GM18499 (cell line): Measurements from ENCODE around the gene KIF23.

Experiments used
- ATAC-seq: cut with Tn5 transposase; IDR thresholded peaks from one replicate; pipeline ENCODE4 v1.9.1; 2021; ENCODE audit warnings: moderate number of reproducible peaks; ENCODE audit not compliant: insufficient read depth, unreplicated experiment

Gene KIF23

DNA sequence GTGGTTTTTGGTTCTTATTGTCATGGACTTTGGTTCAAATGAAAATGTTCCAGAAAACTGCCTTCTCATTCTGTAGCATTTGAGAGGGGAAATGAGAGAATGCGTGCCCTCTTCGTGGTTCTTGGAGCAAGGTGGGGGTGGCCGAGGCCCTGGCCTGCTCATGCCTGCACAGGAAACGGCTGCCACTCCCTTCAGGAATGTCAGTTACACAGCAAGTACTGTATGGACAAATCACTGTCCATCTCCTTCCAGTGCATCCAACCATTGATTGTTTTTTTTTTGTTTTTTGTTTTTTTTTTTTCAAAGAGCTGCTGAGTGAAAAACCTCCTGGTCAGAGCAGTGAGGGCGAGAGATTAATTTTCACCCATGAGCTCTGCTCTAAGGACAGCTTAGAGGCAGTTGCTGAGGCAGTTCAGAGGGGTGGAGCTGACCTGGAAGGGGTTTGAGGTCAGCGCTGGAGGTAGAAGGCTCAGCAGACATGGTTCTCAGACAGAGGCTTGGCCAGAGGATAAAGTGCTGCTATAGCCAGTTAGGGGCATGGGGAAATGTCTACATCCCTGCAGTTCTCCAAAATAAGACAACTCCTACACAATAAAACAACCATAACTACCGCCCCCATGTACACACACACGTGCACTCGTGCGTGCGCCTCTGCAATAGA is 20.2 kb upstream of the KIF23 start:
- ATAC-seq = no peak

DNA sequence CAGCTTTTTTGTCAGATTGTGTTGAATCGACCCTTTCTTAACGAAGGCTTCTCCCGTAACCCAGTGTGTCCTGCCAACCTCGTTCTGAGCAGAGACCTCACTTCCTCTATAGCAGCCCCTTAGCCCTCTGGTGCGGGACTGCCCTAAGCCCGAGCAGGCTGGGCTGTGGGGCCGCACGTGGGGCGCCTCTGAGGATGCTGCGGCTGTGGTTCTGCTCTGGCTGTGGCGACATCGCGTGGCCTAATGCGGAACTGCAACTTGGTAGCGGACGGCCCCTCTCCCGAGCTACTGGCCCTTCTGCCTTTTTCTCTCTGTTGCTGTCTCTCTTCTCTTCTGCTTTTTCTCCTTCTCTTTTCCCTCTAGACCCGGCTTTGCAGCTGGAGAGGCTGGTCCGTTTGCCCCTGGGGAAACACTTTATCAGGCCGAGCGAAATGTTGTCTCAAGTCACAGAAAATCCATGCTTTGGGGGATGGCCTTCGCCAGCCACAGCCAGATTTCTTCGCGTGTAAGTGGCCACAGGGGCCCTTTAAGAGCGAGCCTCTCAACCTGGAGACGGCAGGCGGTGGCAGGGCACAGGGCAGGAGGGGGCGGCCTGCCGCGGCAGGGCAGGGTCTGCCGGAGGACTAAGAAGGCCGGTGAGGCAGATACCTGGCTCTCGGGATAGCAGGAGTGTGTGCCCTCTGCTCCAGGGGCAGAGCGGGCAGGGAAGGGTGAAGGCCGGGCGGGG is 19.4 kb upstream of the KIF23 start:
- no peak for ATAC-seq

DNA sequence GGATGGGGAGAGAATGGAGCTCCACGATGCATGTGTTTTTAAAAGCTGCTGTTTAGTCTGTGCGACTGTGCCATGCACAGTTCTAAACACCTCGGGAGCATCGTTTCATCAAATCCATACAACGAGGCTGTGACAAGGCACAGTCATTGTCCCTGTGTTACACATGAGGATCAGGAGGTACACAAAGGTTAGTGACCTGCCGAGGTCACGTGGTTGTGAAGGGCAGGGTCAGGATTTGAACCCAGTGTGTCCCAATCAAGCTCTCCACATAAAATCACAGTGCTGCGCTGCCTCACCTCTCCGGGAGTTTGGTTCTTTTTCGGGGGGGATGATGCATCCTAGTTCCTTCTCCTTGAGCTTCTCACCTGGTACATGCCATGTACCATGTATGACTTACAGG is 18.7 kb upstream of the KIF23 start:
- ATAC-seq = no peak

DNA sequence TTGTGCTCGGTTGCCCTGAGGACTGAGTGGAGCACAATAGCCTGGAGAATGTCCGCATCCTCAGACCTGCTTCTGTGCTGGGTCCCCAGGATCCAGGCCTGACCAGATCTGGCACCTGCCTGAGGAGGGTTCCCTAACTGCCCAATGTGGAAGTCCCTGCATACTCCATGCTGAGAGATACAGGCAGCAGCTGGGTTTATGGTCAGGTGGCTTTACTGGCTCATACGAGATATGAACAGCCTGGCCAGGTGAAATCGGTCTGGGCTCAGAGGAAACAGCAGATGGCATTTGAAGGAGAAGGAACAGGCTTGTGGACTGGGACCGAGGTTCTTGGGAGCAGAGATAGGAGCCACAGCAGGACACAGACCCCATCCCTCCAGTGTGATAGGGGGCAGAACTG is 18.2 kb upstream of the KIF23 start:
- no peak for ATAC-seq

DNA sequence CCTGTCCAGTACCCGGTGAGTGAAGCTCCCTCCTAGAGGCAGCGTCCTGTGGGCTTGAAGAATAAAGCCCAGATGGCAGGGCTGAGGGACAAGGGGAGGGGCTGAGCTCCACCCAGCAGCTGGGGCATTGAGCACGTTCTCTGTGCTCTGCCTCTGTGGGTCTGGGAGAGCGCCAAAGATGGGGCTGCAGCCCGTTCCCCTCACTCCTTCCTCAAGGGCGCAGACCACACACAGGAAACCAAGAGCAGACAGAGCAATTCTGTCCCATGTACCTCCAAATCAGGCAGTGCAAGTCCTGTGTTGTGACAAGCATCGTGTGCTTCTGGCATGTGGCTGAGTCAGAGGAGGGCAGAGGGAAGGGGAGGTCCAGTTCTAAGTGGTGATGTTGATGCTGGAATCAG is 15.7 kb upstream of the KIF23 start:
- no peak for ATAC-seq

DNA sequence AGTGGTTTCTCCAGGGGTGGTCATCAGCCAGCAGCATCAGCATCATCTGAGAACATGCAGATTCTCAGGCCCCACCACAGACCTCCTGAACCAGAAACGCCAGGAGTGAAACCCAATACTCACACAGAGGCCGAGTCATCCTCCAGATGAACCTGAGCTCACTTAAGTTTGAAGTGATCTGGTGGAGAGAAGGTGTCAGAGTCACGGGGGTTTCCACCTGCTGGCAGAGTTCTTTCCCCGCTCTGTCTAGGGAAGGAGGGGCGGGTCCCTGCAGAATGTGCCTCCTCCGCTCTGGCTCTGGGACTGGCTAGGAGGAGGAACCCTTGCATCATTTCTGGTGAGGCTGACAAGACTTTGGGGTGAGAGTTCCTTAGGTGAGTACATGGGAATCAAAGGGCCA is 13.3 kb upstream of the KIF23 start:
- ATAC-seq = no peak

DNA sequence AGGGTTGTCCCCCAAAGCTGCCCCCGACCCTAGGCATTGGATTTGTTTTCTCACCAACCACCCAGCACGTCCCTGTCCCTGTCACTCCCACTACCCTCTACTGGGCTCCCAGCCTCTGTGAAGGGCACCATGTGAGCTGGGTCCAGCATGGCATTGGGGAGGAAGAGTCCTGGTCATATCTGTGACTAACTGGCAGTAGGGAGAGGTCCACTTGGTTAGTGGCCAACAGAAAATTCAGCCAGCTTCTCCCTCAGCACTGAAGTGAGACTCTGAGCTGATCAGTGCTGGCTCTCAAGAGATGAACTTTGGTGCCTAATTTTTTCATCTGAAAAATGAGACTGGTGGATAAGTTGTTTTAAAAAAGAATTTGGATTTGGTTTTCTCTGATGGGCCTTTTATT is 11.3 kb upstream of the KIF23 start:
- ATAC-seq = no peak

DNA sequence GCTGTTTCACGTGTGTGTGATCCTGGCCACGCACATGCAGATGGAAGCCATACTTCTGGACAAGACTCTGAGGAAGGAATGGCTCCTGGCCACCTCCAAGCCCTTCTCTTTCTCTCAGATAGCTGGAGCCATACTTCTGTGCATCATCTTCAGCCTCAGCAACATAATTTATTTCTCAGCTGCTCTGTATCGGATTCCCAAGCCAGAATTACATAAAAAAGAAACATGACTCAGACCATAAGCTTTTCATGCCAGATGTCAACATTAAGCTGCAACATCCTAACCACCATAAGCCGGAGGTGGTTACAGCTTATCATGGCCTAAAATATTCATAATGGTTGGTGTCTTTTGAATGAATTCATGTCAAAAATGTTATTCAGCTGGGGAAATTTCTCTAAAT is 10.6 kb upstream of the KIF23 start:
- no peak for ATAC-seq

DNA sequence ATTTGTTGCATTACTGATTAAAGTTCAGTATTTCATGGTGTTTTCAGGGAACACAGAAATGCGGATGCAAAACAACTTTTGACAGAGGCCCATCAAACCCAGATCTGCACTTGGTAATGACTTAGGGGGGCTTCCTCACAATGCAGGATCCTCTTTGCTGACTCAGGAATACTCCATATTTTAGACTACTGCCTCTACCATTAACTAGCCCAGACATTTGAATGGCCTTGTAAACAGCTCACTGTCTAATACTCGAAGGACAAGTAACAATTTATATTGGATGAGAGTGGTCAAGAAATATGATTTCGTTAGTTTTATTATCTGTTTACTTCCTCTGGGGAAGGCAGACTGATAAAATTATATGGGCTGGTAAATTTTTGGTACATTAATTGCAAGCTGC is 9.0 kb upstream of the KIF23 start:
- ATAC-seq = no peak

DNA sequence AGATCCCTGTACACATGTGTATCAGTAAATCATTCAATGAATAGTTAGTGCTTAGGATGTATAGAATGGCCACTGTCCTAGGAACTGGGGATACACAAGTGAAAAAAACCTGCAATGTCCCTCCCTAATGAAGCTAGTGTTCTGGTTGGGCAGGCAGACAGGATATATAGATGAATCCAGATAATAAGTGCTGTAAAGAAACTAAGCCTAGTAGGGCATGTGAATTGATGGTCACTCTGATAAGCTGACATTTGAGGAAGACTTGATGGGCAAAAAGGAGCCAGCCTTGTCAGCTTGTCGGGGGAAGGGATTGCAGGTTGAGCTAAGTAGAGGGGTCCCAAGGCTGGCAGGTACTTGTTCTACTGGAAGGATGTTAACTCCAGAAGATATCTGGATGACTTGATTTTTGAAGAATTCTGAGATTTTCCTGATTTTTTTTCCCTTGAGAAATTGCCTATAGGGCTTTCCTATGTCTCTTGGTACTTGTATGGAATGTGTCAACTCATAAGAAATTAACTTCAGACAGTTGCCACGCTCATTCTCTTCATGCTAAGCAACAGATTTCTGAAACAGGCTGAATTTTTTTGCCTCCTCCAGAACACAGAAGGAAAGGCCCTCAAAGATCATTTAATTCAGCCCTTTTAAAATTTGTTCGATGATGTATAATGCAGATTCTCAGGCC is 6.3 kb upstream of the KIF23 start:
- no peak for ATAC-seq

DNA sequence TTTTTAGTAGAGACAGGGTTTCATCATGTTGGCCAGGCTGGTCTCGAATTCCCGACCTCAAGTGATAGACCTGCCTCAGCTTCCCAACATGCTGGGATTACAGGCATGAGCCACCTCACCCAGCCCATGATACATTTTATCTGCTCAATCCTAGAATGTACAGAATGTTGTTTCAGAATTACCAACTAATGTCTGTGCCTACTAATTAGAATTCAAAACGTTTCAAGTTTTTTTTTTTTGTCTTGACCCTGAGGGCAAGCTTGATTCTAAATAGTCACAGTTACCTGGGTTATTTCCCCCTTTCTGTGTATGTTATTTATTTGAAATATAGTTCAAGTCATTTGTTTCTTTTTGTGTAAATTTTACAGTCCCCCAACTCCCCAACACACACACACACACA is 5.3 kb upstream of the KIF23 start:
- no peak for ATAC-seq

DNA sequence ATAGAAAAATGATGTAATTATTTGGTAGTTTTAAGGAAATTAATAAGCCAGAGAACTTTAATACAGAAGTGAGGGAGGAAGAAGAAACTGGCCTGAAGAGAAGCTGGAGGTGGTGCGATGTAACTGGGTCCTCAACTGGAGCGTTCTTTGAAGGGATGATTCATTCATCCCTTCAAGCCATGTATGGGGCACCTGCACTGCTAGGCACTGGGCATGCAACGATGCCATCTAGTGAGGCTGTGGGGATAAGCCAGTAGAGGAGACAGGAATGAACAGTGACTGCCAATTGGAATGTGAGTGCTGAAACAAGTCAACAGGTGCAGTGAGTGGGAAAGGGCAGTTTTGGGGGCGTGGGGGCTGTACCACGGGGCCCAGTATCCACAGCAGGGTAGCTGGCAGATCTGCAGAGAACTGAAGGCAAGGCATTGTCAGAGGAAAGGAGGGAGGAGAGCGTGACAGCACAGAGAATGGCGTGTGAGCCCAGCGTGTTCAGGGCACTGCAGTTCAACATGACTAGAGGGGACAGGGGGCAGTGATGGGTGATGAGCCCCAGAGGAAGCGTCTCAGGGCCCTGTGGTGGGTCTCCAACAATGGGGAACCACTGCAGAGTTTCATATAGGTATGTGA is 3.8 kb upstream of the KIF23 start:
- no peak for ATAC-seq

DNA sequence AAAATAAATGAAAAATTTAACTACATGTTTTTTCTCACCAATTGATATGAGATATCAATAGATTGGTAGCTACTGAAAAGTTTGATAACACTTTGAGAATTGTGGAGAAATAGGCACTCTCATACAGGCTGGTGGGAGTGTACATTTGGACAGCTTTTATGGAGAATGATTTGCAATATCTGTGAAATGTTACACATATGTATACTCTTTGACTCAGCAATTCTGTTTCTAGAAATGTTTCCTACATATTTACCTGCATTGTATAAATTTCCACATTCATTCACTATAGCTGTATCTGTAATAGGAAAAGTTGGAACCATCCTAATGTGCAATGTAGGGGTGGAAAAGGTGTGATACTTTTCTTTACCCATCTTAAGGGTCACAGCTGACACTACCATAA is 1.9 kb upstream of the KIF23 start:
- no peak for ATAC-seq

DNA sequence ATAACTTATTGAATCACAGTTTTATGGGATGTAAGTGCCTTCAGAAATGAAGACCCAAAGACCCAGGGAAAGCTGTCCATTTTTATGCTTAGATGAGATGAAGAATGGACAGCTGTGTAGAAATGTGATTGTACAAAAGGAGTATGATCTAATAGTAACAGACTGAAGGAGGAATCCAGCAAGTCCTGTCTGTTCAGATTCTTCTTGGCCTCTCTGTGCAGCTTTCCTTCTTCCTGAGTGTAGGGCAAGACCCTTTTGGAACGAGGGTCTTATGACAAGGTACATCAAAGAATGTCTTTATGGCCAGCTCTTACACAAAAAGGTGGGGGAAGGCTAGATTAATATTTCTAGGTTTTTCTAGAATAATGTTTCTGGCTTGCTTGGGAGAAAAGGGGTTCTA is 1.4 kb upstream of the KIF23 start:
- no peak for ATAC-seq

DNA sequence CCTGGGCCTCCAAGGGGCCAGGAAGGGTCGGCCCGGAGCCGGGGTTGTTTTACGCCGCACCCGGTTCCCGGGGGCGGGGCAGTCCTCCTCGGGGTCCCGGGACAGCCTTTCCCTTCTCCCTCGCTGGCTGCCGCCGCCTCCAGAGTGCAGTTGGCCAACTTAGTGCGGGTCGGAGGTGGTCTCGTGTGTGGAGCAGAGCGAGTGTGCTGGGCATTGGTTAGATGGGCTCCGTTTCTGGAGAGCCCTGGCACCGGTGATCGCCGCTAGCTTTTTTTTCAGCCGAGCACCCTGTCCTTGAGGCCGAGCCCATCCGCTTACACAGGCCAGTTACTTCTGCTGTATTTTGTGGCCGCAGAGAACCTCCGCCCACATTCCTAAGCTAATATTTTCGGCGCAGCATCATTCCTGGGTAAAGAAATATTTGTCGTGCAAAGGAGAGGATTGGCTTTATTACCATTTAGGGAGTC is 585 bp downstream of the KIF23 start:
- no peak for ATAC-seq

DNA sequence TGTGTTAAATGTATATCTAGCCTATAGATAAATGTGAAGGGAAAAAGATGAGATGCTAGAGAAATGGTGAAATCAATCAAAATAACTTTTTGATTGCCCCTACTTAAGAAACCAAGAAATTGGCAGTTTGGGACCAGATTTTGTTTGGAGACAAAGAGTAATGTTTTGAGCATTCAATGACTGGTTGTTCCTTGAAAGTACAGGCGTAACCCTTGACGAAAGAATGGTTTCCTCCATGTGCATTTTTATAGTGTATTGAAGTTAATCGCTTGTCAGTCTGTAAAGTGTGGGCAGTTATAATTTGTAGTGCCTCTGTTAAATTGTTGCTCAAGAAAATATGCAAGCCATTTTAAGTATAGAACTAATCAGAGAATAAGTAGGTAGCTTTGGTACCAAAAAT is 1.2 kb downstream of the KIF23 start:
- no peak for ATAC-seq

DNA sequence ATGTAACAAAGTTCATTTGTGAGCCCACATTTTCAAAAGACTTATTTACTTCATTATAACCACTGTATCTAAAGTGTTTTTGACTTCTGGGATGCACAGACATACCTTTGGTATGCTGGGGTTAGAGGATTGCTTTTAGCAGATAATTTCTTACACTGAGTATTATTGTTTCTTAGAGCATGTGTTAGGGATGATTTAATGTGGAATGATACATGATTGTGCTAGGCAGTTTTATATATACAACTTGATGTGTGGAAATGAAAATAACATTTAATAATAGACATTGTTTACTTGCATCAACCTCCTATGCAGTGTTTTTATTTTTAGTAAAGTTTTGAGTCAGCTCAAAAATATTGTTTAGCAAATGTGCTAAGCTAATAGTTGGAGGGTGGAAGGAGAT is 3.4 kb downstream of the KIF23 start:
- no peak for ATAC-seq

DNA sequence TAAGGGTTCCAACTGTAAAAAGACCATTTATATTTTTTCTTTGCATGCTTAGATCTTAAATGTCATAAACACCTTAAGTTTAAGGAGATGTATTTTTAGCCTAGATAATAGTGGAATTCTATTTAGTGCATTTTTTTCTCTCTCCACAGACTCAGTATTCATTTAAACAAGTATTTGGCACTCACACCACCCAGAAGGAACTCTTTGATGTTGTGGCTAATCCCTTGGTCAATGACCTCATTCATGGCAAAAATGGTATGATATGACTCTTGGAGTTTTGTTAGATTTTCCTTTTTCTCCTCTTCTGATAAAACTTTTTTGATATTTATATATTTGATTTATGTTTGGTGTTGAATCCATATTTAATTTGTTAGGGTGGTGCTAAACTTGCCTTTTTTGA is 7.3 kb downstream of the KIF23 start:
- ATAC-seq = no peak

DNA sequence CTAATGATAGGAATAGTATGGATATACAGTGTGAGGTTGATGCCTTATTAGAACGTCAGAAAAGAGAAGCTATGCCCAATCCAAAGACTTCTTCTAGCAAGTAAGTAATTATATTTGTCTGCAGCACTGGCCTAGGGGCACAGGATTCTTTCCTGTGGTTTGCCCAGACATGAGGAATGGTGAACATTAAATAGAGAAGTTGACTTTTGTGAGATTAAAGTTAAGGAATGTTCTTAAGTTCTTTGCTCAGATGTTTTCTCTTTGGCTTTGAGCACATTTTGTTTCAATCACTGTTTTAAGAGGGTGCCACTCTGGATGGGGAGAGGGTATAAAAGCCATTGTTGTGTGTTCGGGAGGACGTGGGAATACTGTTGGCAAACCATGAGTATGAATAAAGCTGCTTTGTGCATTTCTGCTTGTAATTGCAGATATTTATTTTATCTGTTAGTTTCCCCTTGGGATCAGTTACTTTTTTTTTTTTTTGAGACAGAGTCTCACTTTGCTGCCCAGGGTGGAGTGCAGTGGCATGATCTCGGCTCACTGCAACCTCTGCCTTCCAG is 8.3 kb downstream of the KIF23 start:
- no peak for ATAC-seq

DNA sequence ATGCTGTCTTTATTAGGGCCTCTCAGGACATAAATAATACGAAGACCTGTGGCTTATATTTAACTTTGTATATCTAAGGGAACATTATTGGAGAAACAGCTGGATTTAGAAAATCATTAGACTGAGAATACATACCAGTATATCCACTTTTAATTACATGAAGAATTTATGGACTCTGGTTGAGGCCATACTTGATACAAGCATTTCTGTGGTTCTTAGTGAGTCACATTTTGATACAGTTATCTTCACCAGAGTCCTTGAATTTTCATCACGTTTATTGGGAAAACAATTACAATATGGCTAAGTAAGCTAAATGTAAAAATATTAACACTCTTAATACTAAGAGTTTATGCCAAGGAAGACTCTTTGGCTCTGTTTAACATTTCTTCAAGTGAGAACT is 9.9 kb downstream of the KIF23 start:
- no peak for ATAC-seq
